Breast epithelium (tissue), 4 donors: ENCODE results near the gene LSM3. TPM values are rescaled to one million over a fixed set of nuclear protein-coding genes. Genes with fewer than 3 reads are reported as not detected.

Experiments
- DNase-seq, 2 donors: peaks; one replicate each; pipeline ENCODE4 v3.0.0-alpha.2; 2019; ENCODE audit warnings: low spot score in 2 of 2
- H3K27ac ChIP-seq, 2 donors: fragments of 200-600 bp; sonication (generic) in 1 of 2; one replicate each; pipeline ENCODE4 v1.5.1; 2016 to 2019; ENCODE audit warnings: mild to moderate bottlenecking in 1 of 2
- H3K27me3 ChIP-seq, 2 donors: fragments of 200-600 bp; sonication (generic) in 1 of 2; one replicate each; pipeline versions ENCODE4 v1.5.1 to v1.6.0; 2017 to 2019; ENCODE audit warnings: control low read depth in 1 of 2, mild to moderate bottlenecking in 1 of 2
- H3K36me3 ChIP-seq: fragments of 200-600 bp; one replicate; pipeline ENCODE4 v1.5.1; 2019
- H3K4me1 ChIP-seq, 2 donors: fragments of 200-600 bp; sonication (generic); one replicate each; pipeline ENCODE4 v1.5.1; 2016 to 2019; ENCODE audit warnings: control low read depth in 1 of 2
- H3K4me3 ChIP-seq, 3 donors: fragments of 200-600 bp; sonication (generic); 1 replicate in 2 of 3; 2 replicates in 1 of 3; pipeline ENCODE4 v1.5.1; 2016 to 2019; ENCODE audit warnings: mild to moderate bottlenecking in 3 of 3, moderate library complexity in 2 of 3
- H3K9me3 ChIP-seq, 2 donors: fragments of 200-600 bp; sonication (generic) in 1 of 2; one replicate each; pipeline ENCODE4 v1.5.1; 2016 to 2019; ENCODE audit warnings: control low read depth in 1 of 2
- CTCF ChIP-seq, 3 donors: fragments of 450-650 bp; IDR thresholded peaks; one replicate each; pipeline ENCODE4 v1.5.1; 2016 to 2017; ENCODE audit warnings: antibody characterized with exemption in 3 of 3, mild to moderate bottlenecking in 3 of 3, moderate library complexity in 3 of 3
- POLR2A ChIP-seq: fragments of 450-650 bp; IDR thresholded peaks from one replicate; pipeline ENCODE4 v1.6.1; 2016; ENCODE audit warnings: antibody characterized with exemption, mild to moderate bottlenecking, moderate library complexity
- POLR2AphosphoS5 ChIP-seq, 3 donors: sonication (generic); formaldehyde crosslinking; IDR thresholded peaks; one replicate each; pipeline ENCODE4 v1.6.1; 2017; ENCODE audit warnings: antibody characterized with exemption in 3 of 3
- intact Hi-C: fragments of 100-400 bp; cut with DNase I; formaldehyde crosslinking; loops from one replicate; pipeline ENCODE4 v1.15.1; 2023; ENCODE audit warnings: low total_unique reads
- total RNA-seq, 3 donors: library from RNA; depleted of rRNA; stranded (reverse); fragments of >200 nt; gene quantifications; one replicate each; pipeline ENCODE4 v1.1.0, GENCODE V29; 2016

LSM3 gene
- total RNA-seq, 3 donors from 2014 or later = 10.5 to 11.5 (median 11.5) TPM

- no peak for DNase-seq
- TF ChIP-seq CTCF (IDR thresholded peaks at IDR 0.05) = no peak
- no peak for TF ChIP-seq POLR2AphosphoS5 (IDR thresholded peaks at IDR 0.05)
- TF ChIP-seq POLR2A = no peak
- no peaks in the 10 kb centered on the region for H3K27me3 ChIP-seq
- H3K9me3 ChIP-seq = peaks cover 6 to 13% of the 10 kb centered on the region in 2 donors
- H3K27ac ChIP-seq = no peak overlapping the region
- no peak overlapping the region for H3K4me3 ChIP-seq
- no peaks in the 10 kb centered on the region for H3K4me1 ChIP-seq
- intact Hi-C loops = no loop called here
- H3K36me3 ChIP-seq = peaks cover 41% of the 10 kb centered on the region
These were observed 20.2 kb upstream of the LSM3 start for GRCh38 chr3:14158370-14158769.

GRCh38 chr3:14159426-14159825, 19.2 kb upstream of the LSM3 start:
- no peak overlapping the region for H3K4me3 ChIP-seq
- peaks cover 50% of the 10 kb centered on the region for H3K36me3 ChIP-seq
- intact Hi-C loops = no loop called here
- H3K4me1 ChIP-seq = no peaks in the 10 kb centered on the region
- H3K27me3 ChIP-seq = no peaks in the 10 kb centered on the region
- no peak overlapping the region for H3K27ac ChIP-seq
- no peak for DNase-seq
- TF ChIP-seq CTCF (IDR thresholded peaks at IDR 0.05) (no peak), POLR2A (no peak), POLR2AphosphoS5 (IDR thresholded peaks at IDR 0.05) (no peak)
- H3K9me3 ChIP-seq = peaks cover 6 to 13% of the 10 kb centered on the region in 2 donors

- Histone ChIP-seq H3K27me3 (no peaks in the 10 kb centered on the region), H3K4me1 (no peaks in the 10 kb centered on the region), H3K36me3 (peaks cover 67% of the 10 kb centered on the region), H3K27ac (no peak overlapping the region), H3K9me3 (peaks cover 6 to 13% of the 10 kb centered on the region in 2 donors), H3K4me3 (no peak overlapping the region)
- TF ChIP-seq CTCF (IDR thresholded peaks at IDR 0.05) = no peak
- TF ChIP-seq POLR2A = no peak
- no peak for TF ChIP-seq POLR2AphosphoS5 (IDR thresholded peaks at IDR 0.05)
- no peak for DNase-seq
- intact Hi-C loops = loop anchor here (5.0 kb wide), 1 partner anchor 1276 kb away; no protein-coding TSS in a partner anchor
These were observed 17.3 kb upstream of the LSM3 start for GRCh38 chr3:14161282-14161681.

- intact Hi-C loops = loop anchor here (5.0 kb wide), 1 partner anchor 1275 kb away; no protein-coding TSS in a partner anchor
These were observed 16.4 kb upstream of the LSM3 start for GRCh38 chr3:14162178-14162577.

More at GRCh38 chr3:14162178-14162577, 16.4 kb upstream of the LSM3 start:
- H3K4me3 ChIP-seq = no peak overlapping the region
- DNase-seq = no peak
- H3K36me3 ChIP-seq = peaks cover 72% of the 10 kb centered on the region
- TF ChIP-seq POLR2AphosphoS5 (IDR thresholded peaks at IDR 0.05) (no peak), POLR2A (no peak), CTCF (IDR thresholded peaks at IDR 0.05) (no peak)
- no peaks in the 10 kb centered on the region for H3K27me3 ChIP-seq
- peaks cover 6 to 13% of the 10 kb centered on the region in 2 donors for H3K9me3 ChIP-seq
- H3K27ac ChIP-seq = no peak overlapping the region
- no peaks in the 10 kb centered on the region for H3K4me1 ChIP-seq
